Measurements from ENCODE around the gene NUCKS1. TPM values are rescaled to one million over a fixed set of nuclear protein-coding genes. Genes with fewer than 3 reads are reported as not detected.
A peak's percentile ranks its signal among the peaks of the same experiment; 100 is the strongest.

Gene NUCKS1
- total and polyA plus RNA-seq, 10 of the 15 experiments (the other 5 are each of a cell fraction or from before 2014, with no cell fraction given): 40.5 to 135 (median 55.5) TPM

GRCh38 chr1:205775015-205775716 lies 25.2 kb upstream of the NUCKS1 start, which contains the start of gene RAB29:
Gene RAB29, minus strand, starts transcription at chr1:205775482. Its CDS starts 526 bp downstream, at chr1:205774956.
- peak within 1 kb of the TSS; percentile 90 for H3K4me2 ChIP-seq (ENCODE audit: control insufficient read depth, insufficient read depth)
- ChIA-PET CTCF (interaction anchor here (1.0 to 7.4 kb wide), 12 partner anchors 10 to 331 kb away, joined by 3 to 59 read pairs (median 7); no protein-coding TSS in a partner anchor), RAD21 (ENCODE audit: unreplicated experiment) (interaction anchor here (0.8 to 5.0 kb wide), 9 partner anchors 24 to 202 kb away, joined by 3 to 56 read pairs (median 3); partner anchors contain the start of gene NUCKS1), POLR2A (interaction anchor here (0.5 to 3.4 kb wide), 11 partner anchors 26 to 182 kb away, joined by 3 to 28 read pairs (median 4); partner anchors contain the start of gene NUCKS1), SMC1A (ENCODE audit: uncharacterized antibody, unreplicated experiment) (interaction anchor here (0.8 to 4.6 kb wide), 10 partner anchors 11 to 181 kb away, joined by 3 to 28 read pairs (median 4); no protein-coding TSS in a partner anchor)
- FAIRE-seq: peak; percentile 27
- in situ Hi-C loops (cut with MboI) (no loop called here), intact Hi-C loops (cut with micrococcal nuclease; ENCODE audit: unreplicated experiment) (no loop called here)
- H3K4me1 ChIP-seq (ENCODE audit: control insufficient read depth, insufficient read depth, low read length): peaks cover 12% of the 10 kb centered on the region
- no peaks in the 10 kb centered on the region for H3K9me3 ChIP-seq (replicated peaks; ENCODE audit: control insufficient read depth, insufficient read depth, low read length)
- H3K9ac ChIP-seq (ENCODE audit: control insufficient read depth, insufficient read depth, low read length): peak within 1 kb of the TSS; percentile 70
- H3K27ac ChIP-seq (ENCODE audit: control insufficient read depth, insufficient read depth): peak within 1 kb of the TSS; percentile 63
- peaks cover 9% of the 10 kb centered on the region for H3K79me2 ChIP-seq (ENCODE audit: control insufficient read depth, insufficient read depth, low read length)
- H3K36me3 ChIP-seq (ENCODE audit: control insufficient read depth in 2 of 2, insufficient read depth in 2 of 2, low read length in 1 of 2): no peaks in the 10 kb centered on the region
- no TSS peak for BruUV-seq (replicated peaks)
- H2AFZ ChIP-seq (ENCODE audit: control insufficient read depth, low read depth, low read length): peak within 1 kb of the TSS; percentile 86
- peak; percentile 83 for ATAC-seq
- peak; percentile 57 for DNase-seq (ENCODE audit: low read depth, low spot score)
- H4K20me1 ChIP-seq (ENCODE audit: control insufficient read depth, insufficient read depth): no peaks in the 10 kb centered on the region
- H3K4me3 ChIP-seq: peak within 1 kb of the TSS; percentile 88
- no peaks in the 10 kb centered on the region for H3K27me3 ChIP-seq (replicated peaks in 1 of 2; ENCODE audit: control insufficient read depth in 2 of 2, insufficient read depth in 2 of 2, low read length in 1 of 2)
- WGBS (ENCODE audit: insufficient coverage, insufficient replicate concordance, low lambda C conversion rate, missing lambda C conversion rate): 1% methylated on average over 37 of the region's 40 CpGs
- TF ChIP-seq RUNX3 (IDR thresholded peaks at IDR 0.05; ENCODE audit: low read length): peak; percentile 84
- TF ChIP-seq ZNF622 (IDR thresholded peaks at IDR 0.05): no peak
- no peak for TF ChIP-seq RCOR1 (conservative IDR thresholded peaks at IDR 0.05; ENCODE audit: low read depth, low read length)
- 0 out of 2 replicates have a peak, but pooled peaks have one; percentile 55 for TF ChIP-seq STAT1 (conservative IDR thresholded peaks at IDR 0.05)
- no peak for TF ChIP-seq ZNF592 (IDR thresholded peaks at IDR 0.05)
- TF ChIP-seq CBFB (IDR thresholded peaks at IDR 0.05; ENCODE audit: low read depth): peak; percentile 62
- TF ChIP-seq TCF7 (IDR thresholded peaks at IDR 0.05; ENCODE audit: borderline replicate concordance): no peak
- TF ChIP-seq RBBP5 (conservative IDR thresholded peaks at IDR 0.05): no peak
- TF ChIP-seq, protein P1, sequence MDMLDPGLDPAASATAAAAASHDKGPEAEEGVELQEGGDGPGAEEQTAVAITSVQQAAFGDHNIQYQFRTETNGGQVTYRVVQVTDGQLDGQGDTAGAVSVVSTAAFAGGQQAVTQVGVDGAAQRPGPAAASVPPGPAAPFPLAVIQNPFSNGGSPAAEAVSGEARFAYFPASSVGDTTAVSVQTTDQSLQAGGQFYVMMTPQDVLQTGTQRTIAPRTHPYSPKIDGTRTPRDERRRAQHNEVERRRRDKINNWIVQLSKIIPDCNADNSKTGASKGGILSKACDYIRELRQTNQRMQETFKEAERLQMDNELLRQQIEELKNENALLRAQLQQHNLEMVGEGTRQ (IDR thresholded peaks at IDR 0.05; ENCODE audit: borderline replicate concordance, low read depth, low read length): peak; percentile 86
- no peak for TF ChIP-seq SIN3A (IDR thresholded peaks at IDR 0.05; ENCODE audit: low read depth, low read length)
- no peak for TF ChIP-seq FOXK2 (IDR thresholded peaks at IDR 0.05)
- no peak for TF ChIP-seq ZNF274 (IDR thresholded peaks at IDR 0.05; ENCODE audit: insufficient read depth, insufficient read length)
- TF ChIP-seq MEF2A (IDR thresholded peaks at IDR 0.05; ENCODE audit: insufficient read depth, low read depth, low read length): no peak
- TF ChIP-seq RB1 (IDR thresholded peaks at IDR 0.05; ENCODE audit: borderline replicate concordance): peak; percentile 77; the same call in 1 of the 2 replicates
- TF ChIP-seq ZNF217 (IDR thresholded peaks at IDR 0.05): 0 out of 2 replicates have a peak, but pooled peaks have one; percentile 29

All from GM12878 (cell line).